WTC11 (cell line): ENCODE measurements around the gene AWAT1. TPM values are rescaled to one million over a fixed set of nuclear protein-coding genes. Genes with fewer than 3 reads are reported as not detected.

Experiments used
- ATAC-seq: fragments of 200-7000 bp; cut with Tn5 transposase; 2 replicates; pipeline ENCODE4 v1.10.0; 2021; ENCODE audit warnings: mild to moderate bottlenecking, moderate library complexity
- CTCF ChIA-PET: fragments of 300-600 bp; sonication (Branson Sonifier 250); formaldehyde crosslinking; loops from one replicate; lab custom pipeline; 2021; ENCODE audit warnings: antibody characterized with exemption; lab: Charles Lee
- POLR2A ChIA-PET: fragments of 350-600 bp; sonication (Branson Sonifier 250); formaldehyde crosslinking; loops from one replicate; lab custom pipeline; 2021; ENCODE audit warnings: antibody characterized with exemption; lab: Charles Lee
- DNase-seq: peaks from one replicate; pipeline ENCODE4 v3.0.0; 2021; ENCODE audit warnings: low spot score
- H3K27ac Mint-ChIP-seq: 2 replicates; pipeline ENCODE4 v1.8.0; 2021; ENCODE audit warnings: mixed read lengths
- H3K27me3 Mint-ChIP-seq: 2 replicates; pipeline ENCODE4 v1.8.0; 2021; ENCODE audit warnings: low read depth, mild to moderate bottlenecking, moderate library complexity, mixed read lengths
- H3K36me3 Mint-ChIP-seq: 2 replicates; pipeline ENCODE4 v1.8.0; 2021; ENCODE audit warnings: mixed read lengths
- H3K4me1 Mint-ChIP-seq: 2 replicates; pipeline ENCODE4 v1.8.0; 2022; ENCODE audit warnings: mixed read lengths
- H3K4me3 Mint-ChIP-seq: 2 replicates; pipeline ENCODE4 v1.8.0; 2021; ENCODE audit warnings: mild to moderate bottlenecking, moderate library complexity, mixed read lengths
- H3K9me3 Mint-ChIP-seq: 2 replicates; pipeline ENCODE4 v1.8.0; 2021; ENCODE audit warnings: mixed read lengths
- ATF1 ChIP-seq: sonication (generic); formaldehyde crosslinking; IDR thresholded peaks from 2 replicates; pipeline ENCODE4 v1.8.1; 2023; ENCODE audit warnings: mild to moderate bottlenecking, moderate library complexity, missing genetic modification reagents
- ATF6 ChIP-seq: sonication (generic); formaldehyde crosslinking; IDR thresholded peaks from 2 replicates; pipeline ENCODE4 v1.8.1; 2023; ENCODE audit warnings: mild to moderate bottlenecking, missing genetic modification reagents
- FOXJ3 ChIP-seq: sonication (generic); formaldehyde crosslinking; IDR thresholded peaks from 2 replicates; pipeline ENCODE4 v1.9.0; 2021; ENCODE audit warnings: missing genetic modification reagents, mild to moderate bottlenecking, borderline replicate concordance
- GTF2I ChIP-seq: fragments of 250-450 bp; sonication (Bioruptor Pico); conservative IDR thresholded peaks from 2 replicates; pipeline ENCODE4 v1.4.0; 2021; ENCODE audit warnings: mild to moderate bottlenecking
- MXD4 ChIP-seq: fragments of 250-450 bp; sonication (Bioruptor Pico); IDR thresholded peaks from 2 replicates; pipeline ENCODE4 v1.8.0; 2021; ENCODE audit warnings: mild to moderate bottlenecking, moderate library complexity, borderline replicate concordance
- NFE2L1 ChIP-seq: sonication (generic); formaldehyde crosslinking; IDR thresholded peaks from 2 replicates; pipeline ENCODE4 v1.8.1; 2023; ENCODE audit warnings: missing genetic modification reagents
- NFYB ChIP-seq: sonication (generic); formaldehyde crosslinking; conservative IDR thresholded peaks from 2 replicates; pipeline ENCODE4 v1.8.0; 2022; ENCODE audit warnings: low read depth, missing genetic modification reagents
- SOX15 ChIP-seq: fragments of 250-450 bp; sonication (Bioruptor Pico); IDR thresholded peaks from 2 replicates; pipeline ENCODE4 v1.9.0; 2021; ENCODE audit warnings: mild to moderate bottlenecking
- TEAD4 ChIP-seq: sonication (generic); formaldehyde crosslinking; IDR thresholded peaks from 2 replicates; pipeline ENCODE4 v1.8.0; 2022; ENCODE audit warnings: mild to moderate bottlenecking, missing genetic modification reagents
- ZMAT4 ChIP-seq: fragments of 250-450 bp; sonication (Bioruptor Pico); IDR thresholded peaks from 2 replicates; pipeline ENCODE4 v1.9.0; 2021; ENCODE audit warnings: mild to moderate bottlenecking
- ZNF232 ChIP-seq: sonication (generic); formaldehyde crosslinking; IDR thresholded peaks from 2 replicates; pipeline ENCODE4 v1.8.0; 2022; ENCODE audit warnings: mild to moderate bottlenecking, missing genetic modification reagents
- ZNF396 ChIP-seq: fragments of 250-450 bp; sonication (Bioruptor Pico); IDR thresholded peaks from 2 replicates; pipeline ENCODE4 v1.8.0; 2021; ENCODE audit warnings: mild to moderate bottlenecking, moderate library complexity, borderline replicate concordance
- ZNF423 ChIP-seq: fragments of 250-450 bp; sonication (Bioruptor Pico); IDR thresholded peaks from 2 replicates; pipeline ENCODE4 v2.1.2; 2022; ENCODE audit warnings: mild to moderate bottlenecking, moderate library complexity
- ZNF425 ChIP-seq: fragments of 250-450 bp; sonication (Bioruptor Pico); conservative IDR thresholded peaks from 2 replicates; pipeline ENCODE4 v1.9.0; 2021; ENCODE audit warnings: mild to moderate bottlenecking
- ZNF512 ChIP-seq: sonication (generic); formaldehyde crosslinking; IDR thresholded peaks from 2 replicates; pipeline ENCODE4 v1.8.1; 2022; ENCODE audit warnings: missing genetic modification reagents, borderline replicate concordance
- ZNF671 ChIP-seq: fragments of 250-450 bp; sonication (Bioruptor Pico); IDR thresholded peaks from 2 replicates; pipeline ENCODE4 v1.8.0; 2021; ENCODE audit warnings: mild to moderate bottlenecking
- total RNA-seq: library from RNA; stranded (reverse); gene quantifications from 3 replicates; pipeline ENCODE4 v1.2.3, GENCODE V29; 2021
- TF ChIP-seq, protein P1 (sequence below): sonication (generic); formaldehyde crosslinking; IDR thresholded peaks from 2 replicates; pipeline ENCODE4 v1.8.0; 2023; ENCODE audit warnings: mild to moderate bottlenecking, missing genetic modification reagents
- TF ChIP-seq, protein P2 (sequence below): sonication (generic); formaldehyde crosslinking; IDR thresholded peaks from 2 replicates; pipeline ENCODE4 v1.8.1; 2022; ENCODE audit warnings: mild to moderate bottlenecking, moderate library complexity, missing genetic modification reagents

AWAT1 gene
- total RNA-seq, 1 experiment from 2014 or later, result not detected

DNA sequence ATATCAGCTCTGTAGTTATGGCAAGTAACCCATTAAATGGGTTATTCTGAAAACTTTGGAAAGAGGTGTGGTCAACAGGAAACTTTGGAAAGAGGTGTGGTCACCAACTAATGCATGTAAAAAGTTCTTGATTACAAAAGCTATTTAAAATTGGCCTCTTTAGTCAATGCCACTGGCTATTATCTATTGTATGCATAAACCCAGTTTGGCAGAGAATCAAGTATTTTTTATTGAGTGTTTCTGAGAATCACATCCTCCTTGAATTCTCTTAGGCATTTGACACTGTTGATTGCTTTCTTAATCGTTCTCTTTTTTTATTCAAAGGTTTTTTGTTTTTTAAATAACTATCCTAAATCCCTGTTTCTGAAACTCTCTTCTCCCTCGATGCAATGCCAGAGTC, 18.0 kb downstream of the AWAT1 start:
- CTCF ChIA-PET, result interaction anchor here (1.6 kb wide), 1 partner anchor 10 kb away, joined by 5 read pairs; no protein-coding TSS in a partner anchor
- H3K4me3 Mint-ChIP-seq, result no peak overlapping the region
- POLR2A ChIA-PET, result no interaction called here
- no peak for DNase-seq
- H3K4me1 Mint-ChIP-seq, result peaks cover 25% of the 10 kb centered on the region
- TF ChIP-seq NFYB (no peak), FOXJ3 (CRISPR knock-in tag) (no peak), ZNF671 (no peak), TEAD4 (CRISPR knock-in tag) (no peak), NFE2L1 (CRISPR knock-in tag) (no peak), ZNF423 (CRISPR knock-in tag) (no peak), ZNF232 (CRISPR knock-in tag) (no peak), SOX15 (CRISPR knock-in tag) (no peak), ZNF396 (no peak), ATF1 (CRISPR knock-in tag) (no peak), MXD4 (CRISPR knock-in tag) (no peak), ZMAT4 (CRISPR knock-in tag) (no peak), ATF6 (CRISPR knock-in tag) (no peak), ZNF512 (CRISPR knock-in tag) (no peak), GTF2I (CRISPR knock-in tag) (no peak), ZNF425 (CRISPR knock-in tag) (no peak)
- TF ChIP-seq, protein P1, sequence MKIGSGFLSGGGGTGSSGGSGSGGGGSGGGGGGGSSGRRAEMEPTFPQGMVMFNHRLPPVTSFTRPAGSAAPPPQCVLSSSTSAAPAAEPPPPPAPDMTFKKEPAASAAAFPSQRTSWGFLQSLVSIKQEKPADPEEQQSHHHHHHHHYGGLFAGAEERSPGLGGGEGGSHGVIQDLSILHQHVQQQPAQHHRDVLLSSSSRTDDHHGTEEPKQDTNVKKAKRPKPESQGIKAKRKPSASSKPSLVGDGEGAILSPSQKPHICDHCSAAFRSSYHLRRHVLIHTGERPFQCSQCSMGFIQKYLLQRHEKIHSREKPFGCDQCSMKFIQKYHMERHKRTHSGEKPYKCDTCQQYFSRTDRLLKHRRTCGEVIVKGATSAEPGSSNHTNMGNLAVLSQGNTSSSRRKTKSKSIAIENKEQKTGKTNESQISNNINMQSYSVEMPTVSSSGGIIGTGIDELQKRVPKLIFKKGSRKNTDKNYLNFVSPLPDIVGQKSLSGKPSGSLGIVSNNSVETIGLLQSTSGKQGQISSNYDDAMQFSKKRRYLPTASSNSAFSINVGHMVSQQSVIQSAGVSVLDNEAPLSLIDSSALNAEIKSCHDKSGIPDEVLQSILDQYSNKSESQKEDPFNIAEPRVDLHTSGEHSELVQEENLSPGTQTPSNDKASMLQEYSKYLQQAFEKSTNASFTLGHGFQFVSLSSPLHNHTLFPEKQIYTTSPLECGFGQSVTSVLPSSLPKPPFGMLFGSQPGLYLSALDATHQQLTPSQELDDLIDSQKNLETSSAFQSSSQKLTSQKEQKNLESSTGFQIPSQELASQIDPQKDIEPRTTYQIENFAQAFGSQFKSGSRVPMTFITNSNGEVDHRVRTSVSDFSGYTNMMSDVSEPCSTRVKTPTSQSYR (CRISPR knock-in tag), result no peak
- TF ChIP-seq, protein P2, sequence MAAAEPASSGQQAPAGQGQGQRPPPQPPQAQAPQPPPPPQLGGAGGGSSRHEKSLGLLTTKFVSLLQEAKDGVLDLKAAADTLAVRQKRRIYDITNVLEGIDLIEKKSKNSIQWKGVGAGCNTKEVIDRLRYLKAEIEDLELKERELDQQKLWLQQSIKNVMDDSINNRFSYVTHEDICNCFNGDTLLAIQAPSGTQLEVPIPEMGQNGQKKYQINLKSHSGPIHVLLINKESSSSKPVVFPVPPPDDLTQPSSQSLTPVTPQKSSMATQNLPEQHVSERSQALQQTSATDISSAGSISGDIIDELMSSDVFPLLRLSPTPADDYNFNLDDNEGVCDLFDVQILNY (CRISPR knock-in tag), result no peak
- TF ChIP-seq, all 79 proteins: peak for 0
- ATAC-seq, result no peak
- Mint-ChIP-seq H3K27me3 (no peaks in the 10 kb centered on the region; the same call in 1 of the 2 replicates), H3K27ac (no peak overlapping the region), H3K36me3 (no peaks in the 10 kb centered on the region), H3K9me3 (no peaks in the 10 kb centered on the region; the same call in 1 of the 2 replicates)
